PC-9 (cell line): Measurements from ENCODE around the gene SERTAD4. TPM values are rescaled to one million over a fixed set of nuclear protein-coding genes. Genes with fewer than 3 reads are reported as not detected.
A peak's percentile ranks its signal among the peaks of the same experiment; 100 is the strongest.
"Not testable (repeated sequence)": the region's sequence is repeated elsewhere in the genome, so short reads cannot be mapped to it uniquely, and the experiment has no call there.

Experiments used
- Bru-seq: library from RNA; stranded (reverse); fragments of 400-500 nt; gene quantifications from one replicate; lab custom pipeline; 2021; lab: Mats Ljungman, UMichigan
- BruChase-seq, 2 experiments: library from RNA; stranded (reverse); fragments of 400-500 nt; gene quantifications; one replicate each; lab custom pipeline; 2021; lab: Mats Ljungman, UMichigan
- BruUV-seq: library from RNA; stranded (reverse); fragments of 400-500 nt; replicated peaks from 2 replicates; lab custom pipeline; 2021; lab: Mats Ljungman, UMichigan
- CTCF ChIA-PET: fragments of 300-600 bp; sonication (Branson Sonifier 250); formaldehyde crosslinking; loops from one replicate; lab custom pipeline; 2022; ENCODE audit warnings: antibody characterized with exemption; lab: Charles Lee
- POLR2A ChIA-PET: fragments of 300-600 bp; sonication (Branson Sonifier 250); formaldehyde crosslinking; loops from one replicate; lab custom pipeline; 2022; ENCODE audit warnings: antibody characterized with exemption; ENCODE audit not compliant: unreplicated experiment; lab: Charles Lee
- DNase-seq, 2 experiments: peaks; one replicate each; pipeline versions ENCODE4 v3.0.0 to v3.0.0-alpha.2; 2015 to 2022; ENCODE audit warnings: mixed read lengths in 1 of 2
- H2AFZ ChIP-seq: fragments of 200-600 bp; sonication (generic); 2 replicates; pipeline ENCODE4 v1.8.1; 2017; ENCODE audit warnings: antibody characterized with exemption
- H3F3A ChIP-seq: fragments of 200-600 bp; sonication (generic); 2 replicates; pipeline ENCODE4 v1.8.1; 2017; ENCODE audit warnings: antibody characterized with exemption, mild to moderate bottlenecking, low read depth; ENCODE audit not compliant: insufficient read depth
- H3K27ac ChIP-seq: fragments of 200-600 bp; sonication (generic); 2 replicates; pipeline ENCODE4 v1.6.1; 2016; ENCODE audit warnings: mixed run types
- H3K27me3 ChIP-seq: fragments of 200-600 bp; sonication (generic); 2 replicates; pipeline ENCODE4 v1.6.1; 2016; ENCODE audit warnings: low read depth, mixed run types; ENCODE audit not compliant: insufficient read depth
- H3K36me3 ChIP-seq: fragments of 200-600 bp; sonication (generic); 2 replicates; pipeline ENCODE4 v1.6.1; 2016; ENCODE audit warnings: low read depth, mixed run types
- H3K4me1 ChIP-seq: fragments of 200-600 bp; sonication (generic); replicated peaks from 2 replicates; pipeline ENCODE4 v1.6.1; 2016; ENCODE audit warnings: mixed run types; ENCODE audit not compliant: insufficient read depth
- H3K4me2 ChIP-seq: fragments of 200-600 bp; sonication (generic); 2 replicates; pipeline ENCODE4 v1.6.1; 2017; ENCODE audit warnings: mixed run types
- H3K4me3 ChIP-seq: fragments of 200-600 bp; sonication (generic); 2 replicates; pipeline ENCODE4 v1.6.1; 2016; ENCODE audit warnings: mixed run types
- H3K79me2 ChIP-seq: fragments of 200-600 bp; sonication (generic); 2 replicates; pipeline ENCODE4 v1.6.1; 2017; ENCODE audit warnings: low read depth, mixed run types
- H3K9me2 ChIP-seq: fragments of 200-600 bp; sonication (generic); 2 replicates; pipeline ENCODE4 v1.8.1; 2017; ENCODE audit warnings: mild to moderate bottlenecking; ENCODE audit not compliant: insufficient read depth
- H3K9me3 ChIP-seq: fragments of 200-600 bp; sonication (generic); 2 replicates; pipeline ENCODE4 v1.8.1; 2016; ENCODE audit warnings: low read depth; ENCODE audit not compliant: insufficient read depth
- H4K20me1 ChIP-seq: fragments of 200-600 bp; sonication (generic); 2 replicates; pipeline ENCODE4 v1.8.1; 2017; ENCODE audit not compliant: insufficient read depth
- CTCF ChIP-seq: fragments of 200-600 bp; sonication (generic); conservative IDR thresholded peaks from 2 replicates; pipeline ENCODE4 v1.6.1; 2017; ENCODE audit warnings: mixed run types, antibody characterized with exemption, mild to moderate bottlenecking, moderate library complexity
- EZH2 ChIP-seq: fragments of 200-600 bp; sonication (generic); IDR thresholded peaks from 2 replicates; pipeline ENCODE4 v1.8.0; 2017; ENCODE audit warnings: antibody characterized with exemption, low read depth
- intact Hi-C: fragments of 100-400 bp; cut with micrococcal nuclease; formaldehyde crosslinking; loops from one replicate; pipeline ENCODE4 v1.10.0; 2022; ENCODE audit not compliant: unreplicated experiment
- long read RNA-seq: library from polyadenylated mRNA; stranded (forward); transcript quantifications from one replicate; pipeline ENCODE4 v2.0.0, GENCODE V29; 2022
- total RNA-seq: library from RNA; stranded (reverse); gene quantifications from 2 replicates; pipeline ENCODE4 v1.2.3, GENCODE V29; 2021

SERTAD4 gene
- total RNA-seq (12.9 and 22.6 TPM in 2 replicates), Bru-seq, nascent RNA (percentile 81 among the genes with signal in this experiment), BruChase-seq, experiment 1, labeled RNA remaining after a 2-hour chase (percentile 91 among the genes with signal in this experiment), BruChase-seq, experiment 2, labeled RNA remaining after a 6-hour chase (percentile 91 among the genes with signal in this experiment)
- long read RNA-seq, full-length matches to known transcripts: 34 of 61 reads
- long read RNA-seq, partial matches to known transcripts: 9 of 61 reads
- long read RNA-seq, other reads (novel, unspliced or antisense): 18 of 61 reads

- CTCF ChIA-PET: no interaction called here
- H2AFZ ChIP-seq: peak within 1 kb of the TSS; percentile 98
These were observed at the start of gene SERTAD4 for GRCh38 chr1:210232511-210233215. Gene SERTAD4, plus strand, starts transcription at chr1:210232796. Its CDS starts 5,165 bp downstream, at chr1:210237961.

GRCh38 chr1:210185063-210185462, 47.5 kb upstream of the SERTAD4 start:
- Histone ChIP-seq H2AFZ (no peak overlapping the region), H3K9me2 (no peaks in the 10 kb centered on the region), H3K4me2 (no peak overlapping the region), H3F3A (no peaks in the 10 kb centered on the region), H3K4me1 (peaks cover 19% of the 10 kb centered on the region), H3K4me3 (no peak overlapping the region), H3K36me3 (no peaks in the 10 kb centered on the region), H3K27ac (no peak overlapping the region), H3K27me3 (no peaks in the 10 kb centered on the region), H4K20me1 (no peaks in the 10 kb centered on the region), H3K79me2 (no peaks in the 10 kb centered on the region), H3K9me3 (no peaks in the 10 kb centered on the region)
- ChIA-PET POLR2A (interaction anchor here (0.7 kb wide), 1 partner anchor 132 kb away, joined by 3 read pairs; no protein-coding TSS in a partner anchor), CTCF (no interaction called here)
- no peak for TF ChIP-seq EZH2
- TF ChIP-seq CTCF: no peak
- DNase-seq: no peak
- no TSS peak for BruUV-seq
- intact Hi-C loops: loop anchor here (5.0 kb wide), 1 partner anchor 107 kb away; no protein-coding TSS in a partner anchor

More at GRCh38 chr1:210232511-210233215, at the start of gene SERTAD4:
- Histone ChIP-seq H3K9me2 (no peaks in the 10 kb centered on the region; the same call in 1 of the 2 replicates), H3F3A (peaks cover 23% of the 10 kb centered on the region), H4K20me1 (no peaks in the 10 kb centered on the region), H3K4me1 (peaks cover 30% of the 10 kb centered on the region), H3K79me2 (no peaks in the 10 kb centered on the region; the same call in 1 of the 2 replicates), H3K4me2 (peak within 1 kb of the TSS; percentile 87), H3K4me3 (peak within 1 kb of the TSS; percentile 96), H3K36me3 (no peaks in the 10 kb centered on the region), H3K27ac (peak within 1 kb of the TSS; percentile 41), H3K9me3 (no peaks in the 10 kb centered on the region), H3K27me3 (no peaks in the 10 kb centered on the region)
- no peak for TF ChIP-seq EZH2
- no peak for TF ChIP-seq CTCF
- POLR2A ChIA-PET: interaction anchor here (0.6 kb wide), 2 partner anchors 10 to 67 kb away, joined by 5 to 7 read pairs; no protein-coding TSS in a partner anchor
- no TSS peak for BruUV-seq
- peak; percentile 86 for DNase-seq
- intact Hi-C loops: loop anchor here (1.0 to 10.0 kb wide), 4 partner anchors 44 to 338 kb away; no protein-coding TSS in a partner anchor

GRCh38 chr1:210187849-210188606, 44.6 kb upstream of the SERTAD4 start:
- TSS peak; percentile 99 for BruUV-seq
- peak overlapping the region; percentile 23; the same call in 1 of the 2 replicates for H3K4me3 ChIP-seq
- H3K27ac ChIP-seq: peak overlapping the region; percentile 4; the same call in 1 of the 2 replicates
- peaks cover 23% of the 10 kb centered on the region for H3K4me1 ChIP-seq
- H3K9me3 ChIP-seq, H3K79me2 ChIP-seq, H3K36me3 ChIP-seq, H3K9me2 ChIP-seq, CTCF ChIA-PET, H3K27me3 ChIP-seq, H4K20me1 ChIP-seq, H3F3A ChIP-seq: not testable (repeated sequence)
- H3K4me2 ChIP-seq: peak overlapping the region; percentile 70
- intact Hi-C loops: loop anchor here (2.0 to 5.0 kb wide), 2 partner anchors 45 to 104 kb away; partner anchors contain the start of gene SERTAD4
- POLR2A ChIA-PET: interaction anchor here (0.7 kb wide), 1 partner anchor 107 kb away, joined by 5 read pairs; no protein-coding TSS in a partner anchor
- DNase-seq: peak; percentile 75 to 85
- H2AFZ ChIP-seq: peak overlapping the region; percentile 55
